MM.1S (cell line): ENCODE measurements around the gene MAP3K4.

ENCODE experiments used
- DNase-seq: peaks from one replicate; pipeline ENCODE4 v3.0.0-alpha.2; 2015
- H2AFZ ChIP-seq: fragments of 300-600 bp; sonication (generic); 2 replicates; pipeline ENCODE4 v1.6.0; 2016; ENCODE audit warnings: antibody characterized with exemption, low read length
- H3F3A ChIP-seq: fragments of 300-600 bp; sonication (generic); 2 replicates; pipeline ENCODE4 v1.6.1; 2016; ENCODE audit warnings: mild to moderate bottlenecking, antibody characterized with exemption, low read length, moderate library complexity, mixed read lengths; ENCODE audit not compliant: insufficient read depth
- H3K27ac ChIP-seq: fragments of 300-600 bp; sonication (generic); 2 replicates; pipeline ENCODE4 v1.5.1; 2016; ENCODE audit warnings: mild to moderate bottlenecking, low read length
- H3K27me3 ChIP-seq: fragments of 300-600 bp; sonication (generic); replicated peaks from 2 replicates; pipeline ENCODE4 v1.6.0; 2016; ENCODE audit warnings: low read length; ENCODE audit not compliant: insufficient read depth
- H3K36me3 ChIP-seq: fragments of 300-600 bp; sonication (generic); replicated peaks from 2 replicates; pipeline ENCODE4 v1.6.1; 2016; ENCODE audit warnings: mild to moderate bottlenecking, low read length, mixed read lengths; ENCODE audit not compliant: insufficient read depth
- H3K4me1 ChIP-seq: fragments of 300-600 bp; sonication (generic); 2 replicates; pipeline ENCODE4 v1.6.1; 2016; ENCODE audit warnings: low read length, mixed read lengths
- H3K4me2 ChIP-seq: fragments of 300-600 bp; sonication (generic); 2 replicates; pipeline ENCODE4 v1.6.0; 2016; ENCODE audit warnings: low read depth, low read length
- H3K4me3 ChIP-seq: fragments of 300-600 bp; sonication (generic); 2 replicates; pipeline ENCODE4 v1.5.1; 2016; ENCODE audit warnings: low read length, mixed read lengths
- H3K79me2 ChIP-seq: fragments of 300-600 bp; sonication (generic); 2 replicates; pipeline ENCODE4 v1.6.1; 2016; ENCODE audit warnings: mixed run types, low read length, mixed read lengths
- H3K9ac ChIP-seq: fragments of 300-600 bp; sonication (generic); 2 replicates; pipeline ENCODE4 v1.6.1; 2016; ENCODE audit warnings: low read length, mixed read lengths
- H3K9me2 ChIP-seq: fragments of 300-600 bp; sonication (generic); replicated peaks from 2 replicates; pipeline ENCODE4 v1.6.1; 2016; ENCODE audit warnings: mild to moderate bottlenecking, low read length, mixed read lengths; ENCODE audit not compliant: insufficient read depth
- H3K9me3 ChIP-seq: fragments of 300-600 bp; sonication (generic); replicated peaks from 2 replicates; pipeline ENCODE4 v1.6.1; 2016; ENCODE audit warnings: mild to moderate bottlenecking, low read length, mixed read lengths; ENCODE audit not compliant: insufficient read depth
- H4K20me1 ChIP-seq: fragments of 300-600 bp; sonication (generic); 2 replicates; pipeline ENCODE4 v1.6.1; 2016; ENCODE audit warnings: mild to moderate bottlenecking, low read length, moderate library complexity, mixed read lengths; ENCODE audit not compliant: insufficient read depth
- EZH2 ChIP-seq: fragments of 300-600 bp; sonication (generic); optimal IDR thresholded peaks from 2 replicates; pipeline ENCODE3; 2017; ENCODE audit warnings: low read depth, mild to moderate bottlenecking, antibody characterized with exemption, low read length, mixed read lengths
- EZH2phosphoT487 ChIP-seq: fragments of 300-600 bp; sonication (generic); IDR thresholded peaks from 2 replicates; pipeline ENCODE4 v1.6.1; 2018; ENCODE audit warnings: antibody characterized with exemption, low read length
- TF ChIP-seq, protein P1 (sequence below): fragments of 300-600 bp; sonication (generic); IDR thresholded peaks from 2 replicates; pipeline ENCODE4 v1.5.1; 2016; ENCODE audit warnings: antibody characterized with exemption, low read length, mixed read lengths

Gene MAP3K4

GRCh38 chr6:161150566-161150965 is 159.0 kb downstream of the MAP3K4 start:
- no peaks in the 10 kb centered on the region for H4K20me1 ChIP-seq
- no peak for TF ChIP-seq EZH2
- TF ChIP-seq EZH2phosphoT487 = no peak
- TF ChIP-seq, protein P1, sequence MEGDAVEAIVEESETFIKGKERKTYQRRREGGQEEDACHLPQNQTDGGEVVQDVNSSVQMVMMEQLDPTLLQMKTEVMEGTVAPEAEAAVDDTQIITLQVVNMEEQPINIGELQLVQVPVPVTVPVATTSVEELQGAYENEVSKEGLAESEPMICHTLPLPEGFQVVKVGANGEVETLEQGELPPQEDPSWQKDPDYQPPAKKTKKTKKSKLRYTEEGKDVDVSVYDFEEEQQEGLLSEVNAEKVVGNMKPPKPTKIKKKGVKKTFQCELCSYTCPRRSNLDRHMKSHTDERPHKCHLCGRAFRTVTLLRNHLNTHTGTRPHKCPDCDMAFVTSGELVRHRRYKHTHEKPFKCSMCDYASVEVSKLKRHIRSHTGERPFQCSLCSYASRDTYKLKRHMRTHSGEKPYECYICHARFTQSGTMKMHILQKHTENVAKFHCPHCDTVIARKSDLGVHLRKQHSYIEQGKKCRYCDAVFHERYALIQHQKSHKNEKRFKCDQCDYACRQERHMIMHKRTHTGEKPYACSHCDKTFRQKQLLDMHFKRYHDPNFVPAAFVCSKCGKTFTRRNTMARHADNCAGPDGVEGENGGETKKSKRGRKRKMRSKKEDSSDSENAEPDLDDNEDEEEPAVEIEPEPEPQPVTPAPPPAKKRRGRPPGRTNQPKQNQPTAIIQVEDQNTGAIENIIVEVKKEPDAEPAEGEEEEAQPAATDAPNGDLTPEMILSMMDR = no peak
- no peak overlapping the region for H3K4me3 ChIP-seq
- no peak overlapping the region for H3K4me2 ChIP-seq
- H3F3A ChIP-seq = no peaks in the 10 kb centered on the region
- H3K9me2 ChIP-seq = no peaks in the 10 kb centered on the region
- H3K9me3 ChIP-seq = no peaks in the 10 kb centered on the region
- H3K9ac ChIP-seq = no peak overlapping the region
- H3K27me3 ChIP-seq = no peaks in the 10 kb centered on the region
- DNase-seq = no peak
- no peak overlapping the region for H2AFZ ChIP-seq
- H3K36me3 ChIP-seq = no peaks in the 10 kb centered on the region
- no peaks in the 10 kb centered on the region for H3K79me2 ChIP-seq
- no peak overlapping the region for H3K27ac ChIP-seq
- H3K4me1 ChIP-seq = no peaks in the 10 kb centered on the region

DNA sequence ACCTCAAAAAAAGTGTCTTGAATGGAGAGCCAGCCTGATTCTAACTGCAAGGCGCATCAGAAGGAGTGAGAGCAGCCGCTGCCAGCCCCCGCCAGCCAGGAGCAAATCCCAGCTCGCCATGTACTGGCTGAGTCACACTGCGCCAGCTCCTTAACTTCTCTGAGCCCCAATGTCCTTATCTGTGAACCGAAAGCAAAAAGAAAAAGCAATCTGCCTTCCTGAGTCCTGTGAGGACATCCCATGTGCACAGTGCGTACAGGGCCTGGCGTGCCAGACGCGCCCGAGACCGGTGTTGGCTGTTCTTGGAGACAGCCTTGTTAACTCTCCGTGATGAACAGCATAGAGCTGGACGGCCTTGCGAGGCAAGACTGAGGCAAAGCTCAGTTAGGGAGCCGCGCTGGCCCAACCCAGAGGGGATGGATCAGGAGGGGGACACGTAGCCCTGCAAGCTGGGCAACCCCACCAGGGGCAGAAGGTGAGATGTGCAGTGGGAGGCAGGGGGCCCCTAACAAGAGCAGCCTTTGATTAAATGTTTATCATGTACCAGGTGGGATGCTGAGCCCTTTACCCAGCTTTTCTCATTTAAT is 159.6 kb downstream of the MAP3K4 start:
- H3K4me1 ChIP-seq = no peaks in the 10 kb centered on the region
- H3K4me2 ChIP-seq = no peak overlapping the region
- no peaks in the 10 kb centered on the region for H3K27me3 ChIP-seq
- H2AFZ ChIP-seq = no peak overlapping the region
- DNase-seq = no peak
- no peaks in the 10 kb centered on the region for H4K20me1 ChIP-seq
- no peak for TF ChIP-seq EZH2phosphoT487
- TF ChIP-seq EZH2 = no peak
- TF ChIP-seq, protein P1 = no peak
- no peak overlapping the region for H3K27ac ChIP-seq
- no peaks in the 10 kb centered on the region for H3K9me3 ChIP-seq
- H3K4me3 ChIP-seq = no peak overlapping the region
- H3K79me2 ChIP-seq = no peaks in the 10 kb centered on the region
- no peaks in the 10 kb centered on the region for H3K36me3 ChIP-seq
- no peaks in the 10 kb centered on the region for H3K9me2 ChIP-seq
- no peaks in the 10 kb centered on the region for H3F3A ChIP-seq
- H3K9ac ChIP-seq = no peak overlapping the region

DNA sequence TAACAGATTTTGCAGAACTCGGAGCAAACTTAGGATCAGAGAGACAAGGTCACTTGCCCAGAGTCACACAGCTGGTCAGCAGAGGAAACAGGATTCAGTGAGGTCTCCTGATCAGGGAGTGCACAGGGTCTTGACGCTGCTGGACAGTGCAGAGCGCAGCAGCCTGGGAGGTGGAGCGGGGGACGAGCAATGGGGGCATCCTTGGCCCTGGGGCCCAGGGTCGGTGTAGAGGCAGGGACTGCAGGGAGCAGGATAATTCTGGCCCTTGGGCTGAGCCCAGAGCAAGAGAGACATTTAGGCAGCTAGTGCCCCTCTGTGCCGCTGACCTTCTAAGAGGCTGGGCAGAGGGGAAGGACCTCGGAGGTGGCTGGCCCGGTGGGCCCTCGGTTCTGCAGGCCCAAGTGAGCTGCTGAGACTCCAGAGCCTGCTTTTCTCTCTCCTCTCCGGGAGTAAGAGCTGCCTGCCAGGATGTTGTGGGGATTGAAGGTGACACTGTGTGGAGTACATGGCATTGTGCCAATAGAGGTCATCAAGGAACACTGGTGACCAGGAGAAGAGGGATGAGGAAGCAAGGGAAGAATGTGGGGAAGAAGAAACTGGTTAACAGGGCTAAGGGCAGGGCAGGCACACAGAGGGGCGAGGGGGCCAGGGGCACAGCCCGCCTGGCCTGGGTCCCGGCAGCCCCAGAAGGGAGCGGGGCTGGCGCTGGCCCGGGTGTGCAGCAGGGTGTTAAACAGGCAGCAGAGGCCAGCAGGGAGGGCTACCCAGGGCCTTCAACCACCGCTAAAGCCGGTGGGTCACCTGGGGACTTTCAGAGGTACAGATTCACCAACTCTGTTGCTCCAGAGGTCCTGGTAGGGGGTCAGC is 160.3 kb downstream of the MAP3K4 start:
- TF ChIP-seq EZH2phosphoT487 (no peak), EZH2 (no peak)
- TF ChIP-seq, protein P1 = no peak
- Histone ChIP-seq H3F3A (no peaks in the 10 kb centered on the region), H3K27ac (no peak overlapping the region), H3K4me3 (no peak overlapping the region), H2AFZ (no peak overlapping the region), H3K36me3 (no peaks in the 10 kb centered on the region), H3K9me3 (no peaks in the 10 kb centered on the region), H3K27me3 (no peaks in the 10 kb centered on the region), H3K4me2 (no peak overlapping the region), H3K4me1 (no peaks in the 10 kb centered on the region), H3K79me2 (no peaks in the 10 kb centered on the region), H4K20me1 (no peaks in the 10 kb centered on the region), H3K9ac (no peak overlapping the region), H3K9me2 (no peaks in the 10 kb centered on the region)
- DNase-seq = no peak
